NT2/D1 (cell line): Measurements from ENCODE around the gene OCIAD2.

Experiments used
- SUZ12 ChIP-seq: IDR thresholded peaks from 2 replicates; pipeline ENCODE4 v1.6.1; 2011; ENCODE audit not compliant: insufficient read length, insufficient read depth; ENCODE audit errors: extremely low read depth
- YY1 ChIP-seq: IDR thresholded peaks from 2 replicates; pipeline ENCODE4 v1.6.1; 2011; ENCODE audit not compliant: insufficient read length, insufficient read depth
- ZNF274 ChIP-seq: IDR thresholded peaks from 2 replicates; pipeline ENCODE4 v1.6.1; 2011; ENCODE audit warnings: mild to moderate bottlenecking, low read depth, low read length

- TF ChIP-seq YY1 (no peak), ZNF274 (no peak), SUZ12 (no peak)
These were observed 37.7 kb upstream of the OCIAD2 start for GRCh38 chr4:48944252-48944651.
